DND-41 (cell line): ENCODE measurements around the gene ADGRA3.

Experiments used
- EZH2 ChIP-seq: IDR thresholded peaks from 3 replicates; pipeline ENCODE4 v1.6.1; 2012; ENCODE audit warnings: borderline replicate concordance, low read depth, mild to moderate bottlenecking, moderate library complexity, low read length, inconsistent platforms; ENCODE audit not compliant: severe bottlenecking
- TF ChIP-seq, protein P1 (sequence below): IDR thresholded peaks from 2 replicates; pipeline ENCODE4 v1.5.1; 2012; ENCODE audit warnings: borderline replicate concordance, low read length, moderate library complexity, mild to moderate bottlenecking; ENCODE audit not compliant: poor library complexity, severe bottlenecking; ENCODE audit errors: extremely low read depth

DNA sequence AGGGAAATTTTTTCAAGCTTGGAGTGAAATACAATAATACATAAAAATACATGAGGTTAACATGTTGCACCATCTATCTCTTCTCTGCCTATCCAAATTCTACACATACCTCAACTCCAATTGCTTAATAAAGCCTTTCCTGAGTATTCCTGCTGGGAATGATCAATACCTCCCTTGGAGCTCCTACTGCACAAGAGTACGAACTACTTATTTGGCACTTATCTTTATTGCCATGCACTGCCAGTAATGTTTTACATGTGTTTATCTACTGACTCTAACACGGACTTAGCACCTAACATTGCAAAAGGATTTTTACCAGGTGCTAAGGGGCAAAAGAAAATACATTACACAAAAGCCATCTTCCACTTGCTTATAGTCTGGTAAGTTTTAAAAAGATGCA, 80.2 kb downstream of the ADGRA3 start:
- TF ChIP-seq EZH2: no peak
- TF ChIP-seq, protein P1, sequence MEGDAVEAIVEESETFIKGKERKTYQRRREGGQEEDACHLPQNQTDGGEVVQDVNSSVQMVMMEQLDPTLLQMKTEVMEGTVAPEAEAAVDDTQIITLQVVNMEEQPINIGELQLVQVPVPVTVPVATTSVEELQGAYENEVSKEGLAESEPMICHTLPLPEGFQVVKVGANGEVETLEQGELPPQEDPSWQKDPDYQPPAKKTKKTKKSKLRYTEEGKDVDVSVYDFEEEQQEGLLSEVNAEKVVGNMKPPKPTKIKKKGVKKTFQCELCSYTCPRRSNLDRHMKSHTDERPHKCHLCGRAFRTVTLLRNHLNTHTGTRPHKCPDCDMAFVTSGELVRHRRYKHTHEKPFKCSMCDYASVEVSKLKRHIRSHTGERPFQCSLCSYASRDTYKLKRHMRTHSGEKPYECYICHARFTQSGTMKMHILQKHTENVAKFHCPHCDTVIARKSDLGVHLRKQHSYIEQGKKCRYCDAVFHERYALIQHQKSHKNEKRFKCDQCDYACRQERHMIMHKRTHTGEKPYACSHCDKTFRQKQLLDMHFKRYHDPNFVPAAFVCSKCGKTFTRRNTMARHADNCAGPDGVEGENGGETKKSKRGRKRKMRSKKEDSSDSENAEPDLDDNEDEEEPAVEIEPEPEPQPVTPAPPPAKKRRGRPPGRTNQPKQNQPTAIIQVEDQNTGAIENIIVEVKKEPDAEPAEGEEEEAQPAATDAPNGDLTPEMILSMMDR: no peak
